CD8-positive, alpha-beta memory T cell (primary cell): Measurements from ENCODE around the gene STK11. TPM values are rescaled to one million over a fixed set of nuclear protein-coding genes. Genes with fewer than 3 reads are reported as not detected.

Source experiments
- CTCF ChIA-PET: fragments of 350-600 bp; sonication (Branson Sonifier 250); formaldehyde crosslinking; loops from one replicate; lab custom pipeline; 2021; ENCODE audit warnings: antibody characterized with exemption; lab: Charles Lee
- POLR2A ChIA-PET: fragments of 350-600 bp; sonication (Branson Sonifier 250); formaldehyde crosslinking; loops from one replicate; lab custom pipeline; 2021; ENCODE audit warnings: antibody characterized with exemption; lab: Charles Lee
- DNase-seq, 5 donors: peaks; one replicate each; pipeline versions ENCODE4 v3.0.0 to v3.0.0-alpha.2; 2020 to 2022; ENCODE audit warnings: mixed read lengths in 1 of 5
- H3K27ac ChIP-seq: one replicate; pipeline ENCODE4 v1.7.0; 2013; ENCODE audit warnings: low read depth, mild to moderate bottlenecking, low read length, moderate library complexity
- H3K27me3 ChIP-seq: 2 replicates; pipeline ENCODE4 v1.7.0; 2013; ENCODE audit warnings: low read length, mild to moderate bottlenecking; ENCODE audit not compliant: insufficient read depth, poor library complexity, severe bottlenecking
- H3K36me3 ChIP-seq: 2 replicates; pipeline ENCODE4 v1.7.0; 2013; ENCODE audit warnings: mild to moderate bottlenecking, low read length, moderate library complexity; ENCODE audit not compliant: insufficient read depth
- H3K4me1 ChIP-seq: 2 replicates; pipeline ENCODE4 v1.7.0; 2013; ENCODE audit warnings: mild to moderate bottlenecking, low read length, moderate library complexity; ENCODE audit not compliant: insufficient read depth
- H3K4me3 ChIP-seq: 2 replicates; pipeline ENCODE4 v1.7.0; 2013; ENCODE audit warnings: mild to moderate bottlenecking, low read length
- H3K9me3 ChIP-seq: 2 replicates; pipeline ENCODE4 v1.7.0; 2013; ENCODE audit warnings: mild to moderate bottlenecking, low read length
- H3K27ac Mint-ChIP-seq, 8 donors: one replicate each; pipeline ENCODE4 v1.8.0; 2020 to 2021; ENCODE audit warnings: mixed read lengths in 8 of 8, mild to moderate bottlenecking in 6 of 8, inconsistent platforms in 3 of 8, moderate library complexity in 3 of 8
- H3K27me3 Mint-ChIP-seq, 2 donors: one replicate each; pipeline ENCODE4 v1.8.0; 2020 to 2021; ENCODE audit warnings: mixed read lengths in 2 of 2, mild to moderate bottlenecking in 1 of 2, moderate library complexity in 1 of 2
- H3K36me3 Mint-ChIP-seq, 3 donors: one replicate each; pipeline ENCODE4 v1.8.0; 2020 to 2021; ENCODE audit warnings: mixed read lengths in 3 of 3, inconsistent platforms in 1 of 3, mild to moderate bottlenecking in 1 of 3
- H3K4me1 Mint-ChIP-seq, 3 donors: one replicate each; pipeline ENCODE4 v1.8.0; 2020 to 2021; ENCODE audit warnings: mixed read lengths in 3 of 3, inconsistent platforms in 1 of 3, mild to moderate bottlenecking in 1 of 3
- H3K4me3 Mint-ChIP-seq, 7 donors: one replicate each; pipeline ENCODE4 v1.8.0; 2020 to 2021; ENCODE audit warnings: mixed read lengths in 7 of 7, mild to moderate bottlenecking in 6 of 7, moderate library complexity in 4 of 7, inconsistent platforms in 2 of 7
- H3K9me3 Mint-ChIP-seq, 5 donors: one replicate each; pipeline ENCODE4 v1.8.0; 2020 to 2022; ENCODE audit warnings: mixed read lengths in 5 of 5, mild to moderate bottlenecking in 3 of 5, moderate library complexity in 2 of 5, inconsistent platforms in 1 of 5
- polyA plus RNA-seq: library from polyadenylated mRNA; unstranded; fragments of 300-500 nt; fragmentation: Illumina TruSeq; gene quantifications from one replicate; pipeline ENCODE4 v1.2.3, GENCODE V29; 2021
- total RNA-seq, 2 experiments: library from RNA; stranded (reverse); gene quantifications; one replicate each; pipeline ENCODE4 v1.2.3, GENCODE V29; 2021

STK11 gene
- total and polyA plus RNA-seq, 3 experiments from 2014 or later: 37.0 to 69.7 (median 66.9) TPM

- H3K4me1 ChIP-seq: no peaks in the 10 kb centered on the region
- H3K4me3 ChIP-seq: no peak overlapping the region
- Mint-ChIP-seq H3K9me3 (no peaks in the 10 kb centered on the region), H3K36me3 (peaks cover 0 to 7% (median 0%) of the 10 kb centered on the region in 3 donors), H3K27ac (peak overlapping the region in 1 of 8 donors; percentile 29), H3K4me1 (peaks cover 0 to 3% (median 0%) of the 10 kb centered on the region in 3 donors), H3K4me3 (no peak overlapping the region), H3K27me3 (no peaks in the 10 kb centered on the region)
- no peaks in the 10 kb centered on the region for H3K27me3 ChIP-seq
- no peaks in the 10 kb centered on the region for H3K9me3 ChIP-seq
- H3K27ac ChIP-seq: no peak overlapping the region
- ChIA-PET POLR2A (interaction anchor here (0.6 to 0.7 kb wide), 2 partner anchors 18 to 509 kb away, joined by 3 read pairs; no protein-coding TSS in a partner anchor), CTCF (no interaction called here)
- no peaks in the 10 kb centered on the region for H3K36me3 ChIP-seq
- no peak for DNase-seq
Measured at GRCh38 chr19:1227304-1228054, 21.9 kb downstream of the STK11 start.

- Histone ChIP-seq H3K9me3 (no peaks in the 10 kb centered on the region), H3K27ac (no peak overlapping the region), H3K4me1 (no peaks in the 10 kb centered on the region), H3K36me3 (no peaks in the 10 kb centered on the region), H3K4me3 (no peak overlapping the region), H3K27me3 (no peaks in the 10 kb centered on the region)
- Mint-ChIP-seq H3K27me3 (no peaks in the 10 kb centered on the region), H3K36me3 (peaks cover 0 to 4% (median 0%) of the 10 kb centered on the region in 3 donors), H3K9me3 (no peaks in the 10 kb centered on the region), H3K27ac (no peak overlapping the region), H3K4me3 (no peak overlapping the region), H3K4me1 (peaks cover 0 to 4% (median 0%) of the 10 kb centered on the region in 3 donors)
- CTCF ChIA-PET: no interaction called here
- DNase-seq: no peak
- POLR2A ChIA-PET: interaction anchor here (0.6 to 0.7 kb wide), 2 partner anchors 17 to 510 kb away, joined by 3 read pairs; no protein-coding TSS in a partner anchor
Measured at GRCh38 chr19:1228161-1228957, 22.8 kb downstream of the STK11 start.

- POLR2A ChIA-PET: no interaction called here
- Histone ChIP-seq H3K4me3 (no peak overlapping the region), H3K27ac (no peak overlapping the region), H3K36me3 (no peaks in the 10 kb centered on the region), H3K4me1 (no peaks in the 10 kb centered on the region), H3K27me3 (no peaks in the 10 kb centered on the region), H3K9me3 (no peaks in the 10 kb centered on the region)
- H3K27me3 Mint-ChIP-seq: no peaks in the 10 kb centered on the region
- CTCF ChIA-PET: no interaction called here
- peaks cover 0 to 4% (median 0%) of the 10 kb centered on the region in 3 donors for H3K4me1 Mint-ChIP-seq
- no peak overlapping the region for H3K27ac Mint-ChIP-seq
- H3K36me3 Mint-ChIP-seq: peaks cover 0 to 4% (median 0%) of the 10 kb centered on the region in 3 donors
- H3K4me3 Mint-ChIP-seq: no peak overlapping the region
- DNase-seq: no peak
- no peaks in the 10 kb centered on the region for H3K9me3 Mint-ChIP-seq
Measured at GRCh38 chr19:1229056-1229923, 23.7 kb downstream of the STK11 start.

- Histone ChIP-seq H3K4me3 (no peak overlapping the region), H3K36me3 (no peaks in the 10 kb centered on the region), H3K9me3 (no peaks in the 10 kb centered on the region), H3K27me3 (no peaks in the 10 kb centered on the region), H3K27ac (no peak overlapping the region), H3K4me1 (no peaks in the 10 kb centered on the region)
- peak in 1 of 5 donors; percentile 46 for DNase-seq
- POLR2A ChIA-PET: no interaction called here
- CTCF ChIA-PET: no interaction called here
- no peak overlapping the region for H3K4me3 Mint-ChIP-seq
- H3K4me1 Mint-ChIP-seq: peaks cover 0 to 4% (median 0%) of the 10 kb centered on the region in 3 donors
- H3K27me3 Mint-ChIP-seq: no peaks in the 10 kb centered on the region
- peaks cover 0 to 4% (median 0%) of the 10 kb centered on the region in 3 donors for H3K36me3 Mint-ChIP-seq
- H3K27ac Mint-ChIP-seq: no peak overlapping the region
- H3K9me3 Mint-ChIP-seq: no peaks in the 10 kb centered on the region
Measured at GRCh38 chr19:1229924-1230782, 24.6 kb downstream of the STK11 start.

- Mint-ChIP-seq H3K4me1 (peaks cover 0 to 4% (median 0%) of the 10 kb centered on the region in 3 donors), H3K27me3 (peaks cover 0 to 1% of the 10 kb centered on the region in 2 donors), H3K4me3 (no peak overlapping the region), H3K36me3 (peaks cover 0 to 4% (median 0%) of the 10 kb centered on the region in 3 donors), H3K27ac (no peak overlapping the region), H3K9me3 (no peaks in the 10 kb centered on the region)
- Histone ChIP-seq H3K27me3 (no peaks in the 10 kb centered on the region), H3K9me3 (no peaks in the 10 kb centered on the region), H3K27ac (no peak overlapping the region), H3K4me3 (no peak overlapping the region), H3K36me3 (no peaks in the 10 kb centered on the region), H3K4me1 (no peaks in the 10 kb centered on the region)
- ChIA-PET POLR2A (no interaction called here), CTCF (no interaction called here)
- DNase-seq: no peak
Measured at GRCh38 chr19:1230783-1231489, 25.4 kb downstream of the STK11 start.

GRCh38 chr19:1231729-1232637, 26.4 kb downstream of the STK11 start:
- H3K27me3 ChIP-seq: no peaks in the 10 kb centered on the region
- Mint-ChIP-seq H3K36me3 (peaks cover 0 to 4% (median 0%) of the 10 kb centered on the region in 3 donors), H3K27me3 (peaks cover 0 to 1% of the 10 kb centered on the region in 2 donors), H3K4me1 (peaks cover 0 to 4% (median 0%) of the 10 kb centered on the region in 3 donors), H3K4me3 (peak overlapping the region in 1 of 7 donors; percentile 68), H3K27ac (peak overlapping the region in 5 of 8 donors; percentile 35 to 78 (median 55)), H3K9me3 (no peaks in the 10 kb centered on the region)
- no peak for DNase-seq
- ChIA-PET POLR2A (interaction anchor here (1.0 kb wide), 1 partner anchor 37 kb away, joined by 3 read pairs; the partner anchor contains the start of gene CIRBP), CTCF (interaction anchor here (0.9 to 1.2 kb wide), 2 partner anchors 34 to 118 kb away, joined by 3 to 4 read pairs; no protein-coding TSS in a partner anchor)
- no peak overlapping the region for H3K4me3 ChIP-seq
- H3K36me3 ChIP-seq: no peaks in the 10 kb centered on the region
- H3K9me3 ChIP-seq: no peaks in the 10 kb centered on the region
- no peak overlapping the region for H3K27ac ChIP-seq
- H3K4me1 ChIP-seq: no peaks in the 10 kb centered on the region
